Astrocyte (in vitro differentiated cells and primary cell): ENCODE results near the gene SCUBE1.

ENCODE experiments used
- CTCF ChIP-seq: IDR thresholded peaks from 2 replicates; pipeline ENCODE4 v1.5.1; 2011; ENCODE audit warnings: low read depth, mild to moderate bottlenecking, inconsistent platforms, low read length, moderate library complexity; ENCODE audit not compliant: insufficient read depth
- EZH2 ChIP-seq: IDR thresholded peaks from 2 replicates; pipeline ENCODE4 v1.6.1; 2012; ENCODE audit warnings: mild to moderate bottlenecking, low read length, inconsistent platforms; ENCODE audit not compliant: insufficient read depth

GRCh38 chr22:43345761-43346301 lies 2.7 kb upstream of the SCUBE1 start:
- no peak for TF ChIP-seq CTCF
- TF ChIP-seq EZH2, result no peak
